WTC11 (cell line): ENCODE measurements around the gene NR2F2.

ENCODE experiments used
- ELF4 ChIP-seq: sonication (generic); formaldehyde crosslinking; IDR thresholded peaks from 2 replicates; pipeline ENCODE4 v1.8.1; 2022; ENCODE audit warnings: low read depth, mild to moderate bottlenecking, moderate library complexity, missing genetic modification reagents
- KAT7 ChIP-seq: sonication (generic); formaldehyde crosslinking; IDR thresholded peaks from 2 replicates; pipeline ENCODE4 v1.8.1; 2023; ENCODE audit warnings: missing genetic modification reagents, mild to moderate bottlenecking, borderline replicate concordance
- NR2C2 ChIP-seq: sonication (generic); formaldehyde crosslinking; IDR thresholded peaks from 2 replicates; pipeline ENCODE4 v1.8.0; 2022; ENCODE audit warnings: mild to moderate bottlenecking, missing genetic modification reagents
- TCF7 ChIP-seq: sonication (generic); formaldehyde crosslinking; IDR thresholded peaks from 2 replicates; pipeline ENCODE4 v1.8.0; 2022; ENCODE audit warnings: mild to moderate bottlenecking, low read depth, missing genetic modification reagents, moderate library complexity
- ZNF232 ChIP-seq: sonication (generic); formaldehyde crosslinking; IDR thresholded peaks from 2 replicates; pipeline ENCODE4 v1.8.0; 2022; ENCODE audit warnings: mild to moderate bottlenecking, missing genetic modification reagents
- TF ChIP-seq, protein P1 (sequence below): sonication (generic); formaldehyde crosslinking; IDR thresholded peaks from 2 replicates; pipeline ENCODE4 v1.8.1; 2023; ENCODE audit warnings: mild to moderate bottlenecking, moderate library complexity, missing genetic modification reagents
- TF ChIP-seq, protein P2 (sequence below): sonication (generic); formaldehyde crosslinking; IDR thresholded peaks from 2 replicates; pipeline ENCODE4 v1.8.0; 2022; ENCODE audit warnings: mild to moderate bottlenecking, missing genetic modification reagents
- TF ChIP-seq, protein P3 (sequence below): sonication (generic); formaldehyde crosslinking; IDR thresholded peaks from 2 replicates; pipeline ENCODE4 v1.8.0; 2022; ENCODE audit warnings: mild to moderate bottlenecking, missing genetic modification reagents
- TF ChIP-seq, protein P4 (sequence below): fragments of 200-600 bp; IDR thresholded peaks from 2 replicates; pipeline ENCODE4 v1.8.0; 2022; ENCODE audit warnings: antibody characterized with exemption
- TF ChIP-seq, protein P5 (sequence below): sonication (generic); formaldehyde crosslinking; conservative IDR thresholded peaks from 2 replicates; pipeline ENCODE4 v1.8.1; 2022; ENCODE audit warnings: mild to moderate bottlenecking, missing genetic modification reagents

DNA sequence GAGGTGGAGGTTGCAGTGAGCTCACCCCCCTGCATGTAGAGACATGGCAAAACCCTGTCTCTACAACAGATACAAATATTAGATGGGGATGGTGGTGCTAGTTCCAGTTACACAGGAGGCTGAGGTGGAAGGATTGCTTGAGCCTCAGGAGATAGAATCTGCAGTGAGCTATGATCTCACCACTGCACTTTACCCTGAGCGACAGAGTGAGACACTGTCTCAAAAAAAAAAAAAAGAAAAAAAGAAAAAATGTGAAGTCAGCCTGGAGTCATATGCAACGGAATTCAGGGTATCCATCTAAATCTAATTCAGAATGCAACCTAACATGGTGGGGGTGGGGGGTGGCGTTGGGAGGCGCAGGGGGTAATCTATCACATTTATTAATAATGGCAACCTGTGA, 37.1 kb upstream of the NR2F2 start:
- TF ChIP-seq ZNF232 (CRISPR knock-in tag): no peak
- TF ChIP-seq, protein P1, sequence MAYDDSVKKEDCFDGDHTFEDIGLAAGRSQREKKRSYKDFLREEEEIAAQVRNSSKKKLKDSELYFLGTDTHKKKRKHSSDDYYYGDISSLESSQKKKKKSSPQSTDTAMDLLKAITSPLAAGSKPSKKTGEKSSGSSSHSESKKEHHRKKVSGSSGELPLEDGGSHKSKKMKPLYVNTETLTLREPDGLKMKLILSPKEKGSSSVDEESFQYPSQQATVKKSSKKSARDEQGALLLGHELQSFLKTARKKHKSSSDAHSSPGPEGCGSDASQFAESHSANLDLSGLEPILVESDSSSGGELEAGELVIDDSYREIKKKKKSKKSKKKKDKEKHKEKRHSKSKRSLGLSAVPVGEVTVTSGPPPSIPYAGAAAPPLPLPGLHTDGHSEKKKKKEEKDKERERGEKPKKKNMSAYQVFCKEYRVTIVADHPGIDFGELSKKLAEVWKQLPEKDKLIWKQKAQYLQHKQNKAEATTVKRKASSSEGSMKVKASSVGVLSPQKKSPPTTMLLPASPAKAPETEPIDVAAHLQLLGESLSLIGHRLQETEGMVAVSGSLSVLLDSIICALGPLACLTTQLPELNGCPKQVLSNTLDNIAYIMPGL (CRISPR knock-in tag): no peak
- TF ChIP-seq TCF7: no peak
- TF ChIP-seq, protein P2, sequence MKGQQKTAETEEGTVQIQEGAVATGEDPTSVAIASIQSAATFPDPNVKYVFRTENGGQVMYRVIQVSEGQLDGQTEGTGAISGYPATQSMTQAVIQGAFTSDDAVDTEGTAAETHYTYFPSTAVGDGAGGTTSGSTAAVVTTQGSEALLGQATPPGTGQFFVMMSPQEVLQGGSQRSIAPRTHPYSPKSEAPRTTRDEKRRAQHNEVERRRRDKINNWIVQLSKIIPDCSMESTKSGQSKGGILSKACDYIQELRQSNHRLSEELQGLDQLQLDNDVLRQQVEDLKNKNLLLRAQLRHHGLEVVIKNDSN (CRISPR knock-in tag): no peak
- TF ChIP-seq KAT7 (CRISPR knock-in tag): no peak
- no peak for TF ChIP-seq ELF4 (CRISPR knock-in tag)
- TF ChIP-seq, protein P3, sequence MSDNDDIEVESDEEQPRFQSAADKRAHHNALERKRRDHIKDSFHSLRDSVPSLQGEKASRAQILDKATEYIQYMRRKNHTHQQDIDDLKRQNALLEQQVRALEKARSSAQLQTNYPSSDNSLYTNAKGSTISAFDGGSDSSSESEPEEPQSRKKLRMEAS (CRISPR knock-in tag): no peak
- TF ChIP-seq, protein P4, sequence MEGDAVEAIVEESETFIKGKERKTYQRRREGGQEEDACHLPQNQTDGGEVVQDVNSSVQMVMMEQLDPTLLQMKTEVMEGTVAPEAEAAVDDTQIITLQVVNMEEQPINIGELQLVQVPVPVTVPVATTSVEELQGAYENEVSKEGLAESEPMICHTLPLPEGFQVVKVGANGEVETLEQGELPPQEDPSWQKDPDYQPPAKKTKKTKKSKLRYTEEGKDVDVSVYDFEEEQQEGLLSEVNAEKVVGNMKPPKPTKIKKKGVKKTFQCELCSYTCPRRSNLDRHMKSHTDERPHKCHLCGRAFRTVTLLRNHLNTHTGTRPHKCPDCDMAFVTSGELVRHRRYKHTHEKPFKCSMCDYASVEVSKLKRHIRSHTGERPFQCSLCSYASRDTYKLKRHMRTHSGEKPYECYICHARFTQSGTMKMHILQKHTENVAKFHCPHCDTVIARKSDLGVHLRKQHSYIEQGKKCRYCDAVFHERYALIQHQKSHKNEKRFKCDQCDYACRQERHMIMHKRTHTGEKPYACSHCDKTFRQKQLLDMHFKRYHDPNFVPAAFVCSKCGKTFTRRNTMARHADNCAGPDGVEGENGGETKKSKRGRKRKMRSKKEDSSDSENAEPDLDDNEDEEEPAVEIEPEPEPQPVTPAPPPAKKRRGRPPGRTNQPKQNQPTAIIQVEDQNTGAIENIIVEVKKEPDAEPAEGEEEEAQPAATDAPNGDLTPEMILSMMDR: no peak
- TF ChIP-seq, protein P5, sequence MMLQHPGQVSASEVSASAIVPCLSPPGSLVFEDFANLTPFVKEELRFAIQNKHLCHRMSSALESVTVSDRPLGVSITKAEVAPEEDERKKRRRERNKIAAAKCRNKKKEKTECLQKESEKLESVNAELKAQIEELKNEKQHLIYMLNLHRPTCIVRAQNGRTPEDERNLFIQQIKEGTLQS (CRISPR knock-in tag): no peak
- no peak for TF ChIP-seq NR2C2 (CRISPR knock-in tag)
